ENCODE results near the gene PHACTR3.
"Not testable (repeated sequence)": the region's sequence is repeated elsewhere in the genome, so short reads cannot be mapped to it uniquely, and the experiment has no call there.

The PHACTR3 gene

GRCh38 chr20:59835448-59836395 is 231.4 kb downstream of the PHACTR3 start:
- DNase-seq: no peak

GRCh38 chr20:59836767-59837166 is 232.4 kb downstream of the PHACTR3 start:
- DNase-seq: no peak

- no peak for DNase-seq
These were observed 233.5 kb downstream of the PHACTR3 start for GRCh38 chr20:59837623-59838394.

- DNase-seq: no peak
These were observed 235.1 kb downstream of the PHACTR3 start for GRCh38 chr20:59839400-59839799.

- no peak for DNase-seq
These were observed 241.1 kb downstream of the PHACTR3 start for GRCh38 chr20:59845472-59845871.

- DNase-seq: no peak
These were observed 243.8 kb downstream of the PHACTR3 start for GRCh38 chr20:59848182-59848581.

GRCh38 chr20:59850018-59850641 is 245.8 kb downstream of the PHACTR3 start:
- peak; percentile 30 for DNase-seq

- not testable (repeated sequence) for DNase-seq
These were observed 252.2 kb downstream of the PHACTR3 start for GRCh38 chr20:59856526-59856925.

GRCh38 chr20:59856941-59857340 is 252.6 kb downstream of the PHACTR3 start:
- not testable (repeated sequence) for DNase-seq

GRCh38 chr20:59857966-59858365 is 253.6 kb downstream of the PHACTR3 start:
- DNase-seq: no peak

GRCh38 chr20:59858425-59858824 is 254.1 kb downstream of the PHACTR3 start:
- no peak for DNase-seq

GRCh38 chr20:59861401-59861800 is 257.1 kb downstream of the PHACTR3 start:
- no peak for DNase-seq

GRCh38 chr20:59863058-59863457 is 258.7 kb downstream of the PHACTR3 start:
- no peak for DNase-seq

GRCh38 chr20:59864726-59865125 is 260.4 kb downstream of the PHACTR3 start:
- no peak for DNase-seq

GRCh38 chr20:59866338-59866737 is 262.0 kb downstream of the PHACTR3 start:
- no peak for DNase-seq

- DNase-seq: no peak
These were observed 266.8 kb downstream of the PHACTR3 start for GRCh38 chr20:59871096-59871495.

- no peak for DNase-seq
These were observed 269.1 kb downstream of the PHACTR3 start for GRCh38 chr20:59873409-59873808.

GRCh38 chr20:59880198-59880597 is 275.9 kb downstream of the PHACTR3 start:
- DNase-seq: no peak

GRCh38 chr20:59884494-59884893 is 280.2 kb downstream of the PHACTR3 start:
- no peak for DNase-seq

- no peak for DNase-seq
These were observed 283.7 kb downstream of the PHACTR3 start for GRCh38 chr20:59888050-59888449.

- DNase-seq: not testable (repeated sequence)
These were observed 285.7 kb downstream of the PHACTR3 start for GRCh38 chr20:59890035-59890434.

- DNase-seq: no peak
These were observed 287.2 kb downstream of the PHACTR3 start for GRCh38 chr20:59891581-59891980.

GRCh38 chr20:59895908-59896307 is 291.6 kb downstream of the PHACTR3 start:
- DNase-seq: no peak

All from HCEC 1CT (cell line).